Measurements from ENCODE around the gene PITX1.

The PITX1 gene

GRCh38 chr5:135061001-135061400 lies 27.0 kb upstream of the PITX1 start:
- DNase-seq: no peak

- no peak for DNase-seq
Measured at GRCh38 chr5:135060021-135060420, 26.0 kb upstream of the PITX1 start.

GRCh38 chr5:135059000-135059923 lies 25.2 kb upstream of the PITX1 start:
- no peak for DNase-seq

- no peak for DNase-seq
Measured at GRCh38 chr5:135058331-135058732, 24.3 kb upstream of the PITX1 start.

GRCh38 chr5:135057233-135057632 lies 23.2 kb upstream of the PITX1 start:
- DNase-seq: no peak

GRCh38 chr5:135056316-135057030 lies 22.4 kb upstream of the PITX1 start:
- DNase-seq: no peak

GRCh38 chr5:135055396-135055795 lies 21.4 kb upstream of the PITX1 start:
- DNase-seq: no peak

- DNase-seq: no peak
Measured at GRCh38 chr5:135054546-135054945, 20.5 kb upstream of the PITX1 start.

GRCh38 chr5:135053989-135054388 lies 20.0 kb upstream of the PITX1 start:
- DNase-seq: no peak

- DNase-seq: no peak
Measured at GRCh38 chr5:135053278-135053677, 19.2 kb upstream of the PITX1 start.

GRCh38 chr5:135052511-135053145 lies 18.6 kb upstream of the PITX1 start:
- no peak for DNase-seq

GRCh38 chr5:135051872-135052271 lies 17.8 kb upstream of the PITX1 start:
- DNase-seq: no peak

GRCh38 chr5:135051399-135051798 lies 17.4 kb upstream of the PITX1 start:
- no peak for DNase-seq

- DNase-seq: no peak
Measured at GRCh38 chr5:135050244-135050767, 16.3 kb upstream of the PITX1 start.

GRCh38 chr5:135048930-135049329 lies 14.9 kb upstream of the PITX1 start:
- DNase-seq: no peak

GRCh38 chr5:135048286-135048685 lies 14.3 kb upstream of the PITX1 start:
- no peak for DNase-seq

- no peak for DNase-seq
Measured at GRCh38 chr5:135047347-135047695, 13.3 kb upstream of the PITX1 start.

GRCh38 chr5:135046661-135047346 lies 12.8 kb upstream of the PITX1 start:
- DNase-seq: no peak

GRCh38 chr5:135045488-135045887 lies 11.5 kb upstream of the PITX1 start:
- DNase-seq: no peak

GRCh38 chr5:135042595-135042994 lies 8.6 kb upstream of the PITX1 start:
- no peak for DNase-seq

- DNase-seq: no peak
Measured at GRCh38 chr5:135041726-135042125, 7.7 kb upstream of the PITX1 start.

- no peak for DNase-seq
Measured at GRCh38 chr5:135041145-135041587, 7.1 kb upstream of the PITX1 start.
